T47D (cell line): Measurements from ENCODE around the gene LCNL1.

Experiments
- DNase-seq, 2 experiments: peaks; one replicate each; pipeline versions ENCODE4 v3.0.0 to v3.0.0-alpha.2; 2011 to 2012; ENCODE audit warnings: low read depth in 1 of 2, low spot score in 1 of 2
- JUND ChIP-seq: IDR thresholded peaks from 2 replicates; pipeline ENCODE4 v1.6.1; 2012; ENCODE audit warnings: low read depth
- in situ Hi-C: cut with HindIII; loops from 2 replicates; pipeline ENCODE4 v1.10.0; 2016; ENCODE audit warnings: low sequenced_read_pairs, low pct_unique_long_range_greater_than_20kb

The LCNL1 gene

DNA sequence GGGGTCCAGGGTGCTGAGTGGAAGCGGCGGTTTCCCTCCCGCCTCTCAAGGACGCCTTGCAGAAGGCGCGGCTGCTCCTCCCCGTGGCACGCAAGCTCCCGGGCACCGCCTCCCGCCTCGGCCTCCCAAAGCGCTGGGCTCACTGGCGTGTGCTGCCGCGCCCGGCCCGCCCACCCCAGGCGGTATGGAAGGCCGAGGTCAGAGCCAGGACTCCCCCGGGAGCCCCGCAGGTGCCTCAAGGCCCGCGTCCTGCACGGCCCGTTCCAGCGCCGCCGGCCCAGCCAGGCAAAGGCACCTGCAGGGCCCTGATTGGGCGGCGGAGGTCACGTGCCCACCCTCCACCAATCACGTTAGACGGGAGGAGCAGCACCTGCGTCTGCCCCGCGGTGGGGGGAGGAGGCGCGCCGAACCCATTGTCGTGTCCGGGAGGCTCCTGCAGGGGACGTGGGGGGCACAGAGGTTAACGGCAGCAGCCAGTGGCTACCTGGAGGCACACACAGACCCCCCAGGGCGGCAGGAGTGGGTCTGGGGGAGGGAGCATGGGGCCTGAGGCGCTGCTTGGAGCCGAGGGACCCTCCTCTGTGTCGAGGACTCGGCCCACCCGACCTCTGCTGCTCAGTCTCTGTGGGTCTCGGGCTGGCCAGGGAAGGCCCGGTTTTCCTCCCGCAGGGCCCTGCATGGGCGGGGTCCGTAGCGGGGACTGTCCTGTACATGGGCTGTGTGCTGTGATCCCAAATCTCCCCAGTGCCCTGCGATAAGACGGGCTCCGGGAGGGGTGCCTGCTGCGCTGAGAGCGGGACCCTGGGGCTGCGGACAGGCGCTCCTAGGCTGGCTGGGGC, 32.8 kb upstream of the LCNL1 start:
- DNase-seq = peak; percentile 99 to 100
- no peak for TF ChIP-seq JUND
- in situ Hi-C loops = no loop called here

DNA sequence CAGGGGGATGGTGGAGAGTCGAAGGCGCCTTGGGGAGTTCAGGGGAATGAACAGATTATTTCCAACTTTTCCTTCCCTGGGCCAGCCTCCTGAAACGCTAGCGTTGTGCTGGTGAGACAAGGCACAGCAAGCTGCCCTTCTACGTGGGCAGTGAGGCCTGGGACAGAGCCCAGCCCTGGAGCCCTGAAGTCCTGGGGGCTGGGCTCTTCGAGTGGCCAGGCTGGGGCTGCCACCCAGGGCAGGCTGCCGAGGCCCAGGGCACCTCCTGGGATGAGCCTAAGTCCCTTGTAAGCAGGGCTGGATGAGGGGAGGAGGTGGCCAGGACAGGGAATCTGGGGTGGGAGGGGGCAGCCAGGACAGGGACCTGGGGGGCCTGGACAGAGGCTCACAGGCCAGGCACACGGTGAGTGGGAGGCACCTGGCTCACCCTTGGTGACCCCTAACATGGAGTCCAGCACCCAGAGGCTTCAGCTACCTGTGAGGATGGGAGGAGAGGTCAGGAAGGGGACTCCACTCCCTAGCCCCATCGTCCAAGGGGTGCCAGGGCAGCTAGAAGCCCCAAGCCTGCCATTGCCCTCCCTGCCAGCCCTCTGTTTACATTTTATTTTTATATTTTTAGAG, 32.0 kb upstream of the LCNL1 start:
- DNase-seq = peak in 1 of 2 experiments; percentile 61
- no peak for TF ChIP-seq JUND
- in situ Hi-C loops = no loop called here

DNA sequence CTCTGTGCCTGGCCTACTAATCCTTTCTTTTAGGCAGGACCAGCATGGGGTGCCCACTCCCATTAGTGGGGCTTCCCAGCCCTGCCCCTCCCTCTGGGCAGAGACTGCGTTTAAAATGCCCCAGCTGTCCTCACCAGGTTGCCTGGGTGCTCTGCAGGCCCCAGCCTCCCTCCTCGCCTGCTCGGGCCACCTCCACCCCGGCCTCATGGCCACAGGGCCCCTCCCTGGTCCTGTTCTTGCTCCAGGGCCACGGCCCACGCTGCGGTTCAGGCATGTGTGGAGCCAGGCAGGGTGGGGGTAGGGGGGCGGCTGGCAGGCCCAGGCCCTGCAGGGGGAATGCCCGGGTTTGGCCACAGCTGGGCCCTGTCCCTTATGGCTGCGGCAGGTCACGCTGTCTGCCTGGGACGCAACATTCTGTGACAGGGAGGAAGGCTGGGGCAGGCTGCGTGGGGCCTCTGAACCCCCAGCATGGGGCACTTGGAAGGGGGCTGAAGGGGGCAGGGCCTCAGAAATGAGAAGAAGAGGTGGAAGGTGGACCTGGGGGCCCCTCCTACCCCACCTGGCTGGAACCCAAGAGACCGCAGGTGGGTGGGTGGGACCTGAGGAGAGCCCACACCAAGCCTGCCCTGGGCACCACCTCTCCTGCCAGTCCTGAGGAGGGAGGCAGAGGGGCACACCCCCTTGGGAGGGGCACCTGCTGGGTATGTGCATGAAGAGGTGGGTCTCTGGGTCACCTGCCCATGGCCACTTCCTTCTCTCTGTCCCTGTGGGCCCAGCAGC, 31.1 kb upstream of the LCNL1 start, which contains the start of gene LCN12:
Gene LCN12, plus strand, starts transcription at position 733 of the 780 bp plus-strand sequence. CDS start 55 bp downstream, outside the sequence.
- DNase-seq = no peak
- TF ChIP-seq JUND = no peak
- in situ Hi-C loops = no loop called here

DNA sequence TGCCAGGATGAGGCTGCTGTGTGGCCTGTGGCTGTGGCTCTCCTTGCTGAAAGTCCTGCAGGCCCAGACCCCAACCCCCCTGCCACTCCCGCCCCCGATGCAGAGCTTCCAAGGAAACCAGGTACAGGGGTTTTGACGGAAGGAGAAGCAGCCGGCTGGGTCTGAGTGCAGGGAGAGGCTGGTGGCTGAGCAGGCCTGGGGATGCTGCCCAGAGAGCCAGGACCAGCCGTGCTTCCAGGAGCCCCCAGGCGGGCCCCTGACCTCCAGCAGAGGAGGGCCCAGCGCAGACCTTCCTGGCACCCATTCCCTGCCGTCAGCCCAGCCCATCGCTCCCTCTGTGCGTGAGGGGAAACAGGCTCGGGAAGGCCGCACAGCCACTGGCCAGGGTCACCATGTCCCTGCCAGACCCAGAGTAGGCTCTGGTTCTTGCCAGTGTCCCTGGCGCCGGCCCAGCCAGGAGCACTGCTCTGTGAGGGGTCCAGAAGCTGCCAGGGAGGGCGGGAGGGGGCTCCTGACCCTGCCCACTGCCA, 30.4 kb upstream of the LCNL1 start:
- in situ Hi-C loops = no loop called here
- no peak for DNase-seq
- TF ChIP-seq JUND = no peak

DNA sequence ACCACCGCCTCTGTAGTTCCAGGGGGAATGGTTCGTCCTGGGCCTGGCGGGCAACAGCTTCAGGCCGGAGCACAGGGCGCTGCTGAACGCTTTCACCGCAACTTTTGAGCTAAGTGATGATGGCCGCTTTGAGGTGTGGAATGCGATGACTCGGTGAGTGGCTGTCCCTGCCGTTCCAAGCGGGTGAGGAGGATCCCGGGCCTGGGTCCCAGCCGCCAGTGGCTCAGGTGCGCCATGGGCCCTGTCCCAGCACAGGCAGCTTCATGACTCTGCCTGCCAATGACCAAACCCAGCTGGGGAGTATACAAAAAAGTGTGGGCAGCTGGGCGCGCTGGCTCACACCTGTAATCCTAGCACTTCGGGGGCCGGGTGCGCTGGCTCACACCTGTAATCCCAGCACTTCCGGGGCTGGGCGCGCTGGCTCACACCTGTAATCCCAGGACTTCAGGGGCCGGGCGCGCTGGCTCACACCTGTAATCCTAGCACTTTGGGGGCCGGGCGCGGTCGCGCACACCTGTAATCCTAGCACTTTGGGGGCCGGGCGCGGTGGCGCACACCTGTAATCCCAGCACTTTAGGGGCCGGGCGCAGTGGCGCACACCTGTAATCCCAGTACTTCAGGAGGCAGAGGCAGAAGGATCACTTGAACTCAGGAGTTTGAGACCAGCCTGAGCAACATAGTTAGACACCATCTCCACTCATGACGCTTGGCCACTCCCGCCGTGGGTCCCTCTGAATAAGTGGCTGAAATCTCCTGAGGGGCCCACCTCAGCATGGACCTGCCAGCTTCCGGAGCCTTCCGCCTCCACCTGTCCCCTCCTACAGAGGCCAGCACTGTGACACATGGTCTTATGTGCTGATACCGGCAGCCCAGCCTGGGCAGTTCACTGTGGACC, 29.7 kb upstream of the LCNL1 start:
- TF ChIP-seq JUND = no peak
- in situ Hi-C loops = no loop called here
- no peak for DNase-seq

DNA sequence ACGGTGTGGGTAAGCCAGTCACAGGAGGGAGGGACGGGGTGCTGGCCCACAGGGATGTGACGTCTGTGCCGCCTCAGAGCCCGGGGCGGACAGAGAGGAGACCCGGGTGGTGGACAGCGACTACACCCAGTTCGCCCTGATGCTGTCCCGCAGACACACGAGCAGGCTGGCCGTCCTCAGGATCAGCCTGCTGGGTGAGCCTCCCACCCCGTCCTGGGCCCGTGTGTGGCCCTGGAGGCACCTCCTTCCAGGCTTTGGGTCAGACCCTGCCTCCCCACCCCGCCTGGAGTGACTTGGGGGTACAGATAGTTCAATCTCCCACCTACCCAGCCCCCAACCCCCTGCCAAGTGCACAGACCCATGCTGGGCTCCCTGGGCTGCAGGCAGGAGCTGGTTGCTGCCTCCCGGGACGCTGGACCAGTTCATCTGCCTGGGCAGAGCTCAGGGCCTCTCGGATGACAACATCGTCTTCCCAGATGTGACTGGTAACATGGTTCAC, 29.0 kb upstream of the LCNL1 start:
- no peak for DNase-seq
- in situ Hi-C loops = no loop called here
- no peak for TF ChIP-seq JUND

DNA sequence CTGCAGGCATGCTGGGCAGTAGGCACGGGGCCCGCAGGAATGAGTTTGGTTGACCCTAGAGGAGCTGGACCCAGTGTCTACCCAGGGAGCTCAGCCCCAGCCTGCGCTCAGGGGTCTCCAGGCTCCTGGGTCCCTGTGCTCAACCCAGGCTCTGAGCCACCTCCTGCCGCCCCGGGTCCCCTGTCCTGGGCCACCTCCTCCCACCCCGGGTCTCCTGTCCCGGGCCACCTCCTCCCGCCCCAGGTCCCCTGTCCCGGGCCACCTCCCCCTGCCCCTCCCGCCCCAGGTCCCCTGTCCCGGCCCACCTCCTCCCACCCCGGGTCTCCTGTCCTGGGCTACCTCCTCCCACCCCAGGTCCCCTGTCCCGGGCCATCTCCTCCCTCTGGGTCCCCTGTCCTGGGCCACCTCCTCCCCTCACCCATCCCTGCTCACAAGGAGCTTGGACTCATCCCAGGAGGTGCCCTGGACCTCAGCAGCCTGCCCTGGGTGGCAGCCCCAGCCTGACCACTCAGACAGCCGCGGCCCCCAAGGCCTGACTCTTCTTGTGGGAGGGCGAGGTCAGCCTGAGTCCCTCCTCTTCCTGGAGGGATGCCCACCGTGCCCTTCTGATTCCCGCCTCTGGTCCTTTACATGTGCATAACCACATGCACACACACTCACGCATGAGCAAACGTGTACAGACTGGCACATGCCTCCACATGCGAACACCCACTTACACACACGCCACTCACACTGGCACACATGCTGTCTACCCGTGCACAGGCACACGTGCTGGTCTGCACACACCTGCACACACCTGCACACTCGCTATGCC, 28.3 kb upstream of the LCNL1 start:
- in situ Hi-C loops = no loop called here
- TF ChIP-seq JUND = no peak

DNA sequence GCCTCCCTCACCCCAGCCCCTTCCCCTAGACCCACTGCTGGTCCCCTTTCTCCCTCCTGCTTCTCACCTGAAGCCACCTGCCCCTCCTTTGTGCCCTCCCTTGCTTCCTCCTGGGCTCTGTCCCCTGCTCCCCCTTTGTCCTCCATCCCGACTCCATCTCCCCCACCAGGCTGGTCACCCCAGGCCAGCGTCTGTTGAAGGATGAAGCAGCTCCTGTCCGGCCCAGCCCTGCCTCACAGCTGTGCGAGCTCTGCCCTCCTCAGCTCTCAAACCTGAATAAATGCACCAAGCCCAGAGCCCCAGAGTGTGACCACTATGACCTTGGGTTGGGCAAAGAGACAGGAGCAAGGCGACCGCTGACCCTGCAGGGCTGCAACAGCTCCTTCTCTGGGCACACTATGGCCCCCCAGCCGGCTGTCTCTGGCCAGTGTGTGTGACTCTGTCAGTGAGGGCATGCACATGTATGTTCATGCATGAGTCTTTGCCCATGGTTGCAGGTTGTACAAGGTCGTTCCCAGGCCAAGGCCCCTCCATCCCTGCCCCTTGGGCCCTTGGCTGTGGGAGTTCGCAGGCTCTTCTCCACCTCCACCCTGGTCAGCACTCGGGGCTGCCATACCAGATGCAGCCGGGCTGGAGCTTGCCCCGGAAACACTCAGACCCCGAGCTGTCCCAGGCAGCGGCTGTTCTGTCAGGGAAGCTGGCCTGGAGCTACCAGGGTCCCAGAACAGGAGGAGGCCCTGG, 27.4 kb upstream of the LCNL1 start:
- no peak for TF ChIP-seq JUND
- in situ Hi-C loops = no loop called here
- DNase-seq = no peak

More for the DNA sequence above, 28.3 kb upstream of the LCNL1 start:
- no peak for DNase-seq

DNA sequence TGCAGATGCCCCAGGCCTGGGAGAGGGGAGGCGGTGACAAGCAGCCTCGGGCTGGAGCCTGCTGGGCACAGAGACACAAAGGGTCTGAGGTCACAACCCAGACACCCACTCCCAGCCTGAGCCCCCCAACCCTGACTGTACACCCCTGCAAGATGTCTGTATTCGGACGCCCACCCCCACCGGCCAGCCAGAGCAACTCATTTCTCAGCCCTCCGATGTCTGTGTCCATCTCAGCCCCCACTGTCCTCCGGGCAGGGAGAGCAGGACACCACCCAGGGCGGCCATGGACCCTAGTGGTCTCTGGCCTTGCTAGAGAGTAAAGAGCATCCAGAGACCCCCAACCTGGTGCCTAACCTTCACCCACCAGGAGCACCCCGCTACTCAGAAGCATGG, 26.9 kb upstream of the LCNL1 start:
- DNase-seq = no peak

DNA sequence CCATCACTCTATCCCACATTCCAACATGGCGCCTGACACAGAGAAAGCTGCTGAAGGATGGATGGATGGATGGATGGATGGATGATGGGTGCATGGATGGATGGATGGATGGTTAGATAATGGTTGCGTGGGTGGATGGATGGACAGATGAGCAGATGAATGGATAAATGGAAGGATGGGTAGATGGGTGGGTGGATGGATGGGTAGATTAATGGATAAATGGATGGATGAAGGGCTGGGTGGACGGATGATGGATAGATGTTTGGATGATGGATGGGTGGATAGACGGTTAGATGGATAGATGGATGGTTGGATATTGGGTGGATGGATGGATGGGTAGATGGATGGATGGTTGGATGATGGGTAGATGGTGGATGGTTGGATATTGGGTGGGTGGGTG, 26.2 kb upstream of the LCNL1 start:
- in situ Hi-C loops = no loop called here
- no peak for TF ChIP-seq JUND

More for the DNA sequence above, 26.9 kb upstream of the LCNL1 start:
- in situ Hi-C loops = no loop called here
- no peak for TF ChIP-seq JUND

More for the DNA sequence above, 26.2 kb upstream of the LCNL1 start:
- no peak for DNase-seq
